A673 (cell line): ENCODE results near the gene ATOH8. TPM values are rescaled to one million over a fixed set of nuclear protein-coding genes. Genes with fewer than 3 reads are reported as not detected.

Experiments used
- BruUV-seq: library from RNA; stranded (reverse); fragments of 400-500 nt; replicated peaks from 2 replicates; lab custom pipeline; 2021; lab: Mats Ljungman, UMichigan
- CTCF ChIA-PET: fragments of 300-600 bp; sonication (Branson Sonifier 250); formaldehyde crosslinking; loops from one replicate; lab custom pipeline; 2022; ENCODE audit warnings: antibody characterized with exemption; lab: Charles Lee
- POLR2A ChIA-PET: fragments of 300-600 bp; sonication (Branson Sonifier 250); formaldehyde crosslinking; loops from one replicate; lab custom pipeline; 2022; ENCODE audit warnings: antibody characterized with exemption; ENCODE audit not compliant: low non-redundant PET; lab: Charles Lee
- DNase-seq: peaks from one replicate; pipeline ENCODE4 v3.0.0-alpha.2; 2015; ENCODE audit warnings: low spot score
- H3K27ac ChIP-seq: fragments of 200-600 bp; sonication (generic); 2 replicates; pipeline ENCODE4 v1.5.1; 2016; ENCODE audit warnings: mixed run types, low read depth, mild to moderate bottlenecking, mixed read lengths, antibody characterized with exemption, low read length; ENCODE audit not compliant: poor library complexity, severe bottlenecking
- H3K27me3 ChIP-seq: fragments of 200-600 bp; sonication (generic); replicated peaks from 2 replicates; pipeline ENCODE4 v1.6.1; 2017; ENCODE audit warnings: mixed run types, low read depth, mild to moderate bottlenecking, mixed read lengths, antibody characterized with exemption, low read length; ENCODE audit not compliant: insufficient read depth, poor library complexity
- H3K36me3 ChIP-seq: fragments of 200-600 bp; sonication (generic); 2 replicates; pipeline ENCODE4 v1.6.1; 2016; ENCODE audit warnings: mixed run types, mild to moderate bottlenecking, mixed read lengths, antibody characterized with exemption, low read length; ENCODE audit not compliant: insufficient read depth, poor library complexity, severe bottlenecking
- H3K4me1 ChIP-seq: fragments of 200-600 bp; sonication (generic); 2 replicates; pipeline ENCODE4 v1.6.1; 2017; ENCODE audit warnings: mixed run types, mild to moderate bottlenecking, mixed read lengths, antibody characterized with exemption, low read length; ENCODE audit not compliant: insufficient read depth, poor library complexity, severe bottlenecking
- H3K4me3 ChIP-seq: fragments of 200-600 bp; sonication (generic); 2 replicates; pipeline ENCODE4 v1.5.1; 2016; ENCODE audit warnings: low read depth, mixed run types, mild to moderate bottlenecking, mixed read lengths, low read length; ENCODE audit not compliant: poor library complexity, severe bottlenecking
- H3K9me3 ChIP-seq: fragments of 200-600 bp; sonication (generic); 2 replicates; pipeline ENCODE4 v1.6.1; 2016; ENCODE audit warnings: mixed run types, low read depth, mild to moderate bottlenecking, mixed read lengths, antibody characterized with exemption, low read length; ENCODE audit not compliant: poor library complexity, severe bottlenecking
- CTCF ChIP-seq: fragments of 300-800, 200-600 bp; sonication (generic); conservative IDR thresholded peaks from 2 replicates; pipeline ENCODE4 v1.5.1; 2017; ENCODE audit warnings: low read depth, mild to moderate bottlenecking, antibody characterized with exemption, low read length, moderate library complexity, mixed read lengths
- EZH2 ChIP-seq: fragments of 200-600 bp; sonication (generic); IDR thresholded peaks from 2 replicates; pipeline ENCODE4 v1.6.1; 2017; ENCODE audit warnings: borderline replicate concordance, low read depth, mild to moderate bottlenecking, mixed read lengths, antibody characterized with exemption, low read length; ENCODE audit not compliant: poor library complexity, severe bottlenecking
- intact Hi-C: fragments of 100-400 bp; cut with micrococcal nuclease; formaldehyde crosslinking; loops from one replicate; pipeline ENCODE4 v1.10.0; 2022; ENCODE audit not compliant: unreplicated experiment
- total RNA-seq: library from RNA; stranded (reverse); gene quantifications from 2 replicates; pipeline ENCODE4 v1.2.3, GENCODE V29; 2021

Gene ATOH8
- total RNA-seq, 1 experiment from 2014 or later = 4.6 TPM

DNA sequence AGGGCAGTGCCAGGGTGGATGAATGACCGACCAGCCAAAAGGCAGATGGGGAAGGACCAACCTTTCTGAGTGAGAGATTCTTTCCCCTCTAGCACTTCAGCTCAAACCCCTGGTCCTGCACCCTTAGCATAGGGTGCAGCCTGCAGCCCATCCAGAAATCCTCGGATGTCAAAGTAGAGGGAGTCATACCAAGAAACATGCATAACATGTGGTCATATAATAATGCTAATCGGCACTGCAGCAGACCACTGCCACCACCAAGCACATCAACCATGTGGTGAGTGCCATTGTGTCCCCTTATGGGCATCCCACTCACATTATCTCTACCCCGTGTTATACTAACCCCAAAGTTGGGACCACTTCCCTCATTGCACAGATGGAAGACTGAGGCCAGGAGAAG lies 17.7 kb downstream of the ATOH8 start:
- DNase-seq = no peak
- Histone ChIP-seq H3K4me3 (no peak overlapping the region), H3K36me3 (no peaks in the 10 kb centered on the region), H3K9me3 (no peaks in the 10 kb centered on the region), H3K27ac (peak overlapping the region; percentile 80), H3K4me1 (peaks cover 71% of the 10 kb centered on the region), H3K27me3 (no peaks in the 10 kb centered on the region)
- intact Hi-C loops = no loop called here
- no TSS peak for BruUV-seq
- CTCF ChIA-PET = interaction anchor here (0.6 to 1.6 kb wide), 4 partner anchors 18 to 22 kb away, joined by 3 to 5 read pairs (median 4); partner anchors contain the start of gene ATOH8
- POLR2A ChIA-PET = no interaction called here
- TF ChIP-seq EZH2 (no peak), CTCF (no peak)

- CTCF ChIA-PET = interaction anchor here (0.6 to 1.6 kb wide), 4 partner anchors 18 to 23 kb away, joined by 3 to 5 read pairs (median 4); partner anchors contain the start of gene ATOH8
- Histone ChIP-seq H3K4me1 (peaks cover 64% of the 10 kb centered on the region), H3K27me3 (no peaks in the 10 kb centered on the region), H3K27ac (peak overlapping the region; percentile 80), H3K9me3 (no peaks in the 10 kb centered on the region), H3K36me3 (no peaks in the 10 kb centered on the region), H3K4me3 (peak overlapping the region; percentile 25)
- no TSS peak for BruUV-seq
- TF ChIP-seq EZH2 (no peak), CTCF (peak; percentile 45)
- DNase-seq = peak; percentile 98
- POLR2A ChIA-PET = no interaction called here
- intact Hi-C loops = no loop called here
Observed at GRCh38 chr2:85772019-85772745, 18.4 kb downstream of the ATOH8 start.

DNA sequence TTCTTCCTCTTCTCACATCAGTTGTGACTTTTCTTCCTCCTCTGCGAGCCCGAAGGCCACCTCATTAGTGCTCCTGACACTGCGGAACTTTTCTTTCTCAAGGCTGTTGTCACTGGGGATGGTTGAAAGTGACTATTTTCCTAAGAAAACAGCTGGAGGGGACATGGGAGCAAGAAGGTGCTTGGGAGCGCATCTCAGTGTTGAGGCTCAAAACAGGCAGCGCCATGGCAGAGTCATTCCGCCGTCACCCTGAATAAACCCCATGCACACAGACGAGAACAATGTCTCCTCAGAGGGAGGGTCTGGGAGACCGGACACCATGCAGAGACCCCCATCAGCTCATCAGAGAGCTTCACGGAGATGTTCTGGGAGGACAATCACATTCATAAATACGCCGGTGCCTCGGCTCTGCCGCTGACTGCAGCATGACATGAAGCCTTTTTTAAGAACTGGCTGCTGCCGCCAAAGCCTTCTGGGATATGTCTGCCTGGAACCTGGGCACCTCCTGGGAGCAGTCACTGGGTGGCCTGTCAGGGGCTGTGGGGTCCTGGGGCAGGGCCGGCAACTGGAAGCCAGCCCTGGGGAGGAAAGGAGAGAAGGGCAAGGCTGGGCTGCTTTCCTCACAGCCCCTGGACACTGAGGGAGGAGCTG lies 19.2 kb downstream of the ATOH8 start:
- intact Hi-C loops = no loop called here
- no peaks in the 10 kb centered on the region for H3K36me3 ChIP-seq
- peak overlapping the region; percentile 25 for H3K4me3 ChIP-seq
- ChIA-PET POLR2A (no interaction called here), CTCF (interaction anchor here (1.4 to 1.6 kb wide), 2 partner anchors 19 to 22 kb away, joined by 3 to 5 read pairs; partner anchors contain the start of gene ATOH8)
- no peaks in the 10 kb centered on the region for H3K9me3 ChIP-seq
- TF ChIP-seq EZH2 (no peak), CTCF (no peak; the same call in 1 of the 2 replicates)
- BruUV-seq = no TSS peak
- peaks cover 60% of the 10 kb centered on the region for H3K4me1 ChIP-seq
- peak overlapping the region; percentile 80 for H3K27ac ChIP-seq
- H3K27me3 ChIP-seq = no peaks in the 10 kb centered on the region
- no peak for DNase-seq
